GM12878 (cell line): ENCODE results near the gene ARL15. TPM values are rescaled to one million over a fixed set of nuclear protein-coding genes. Genes with fewer than 3 reads are reported as not detected.

Experiments
- ATAC-seq: fragments of 200-7000 bp; cut with Tn5 transposase; 3 replicates; pipeline ENCODE4 v1.9.1; 2020; ENCODE audit warnings: mild to moderate bottlenecking, moderate library complexity
- BruUV-seq: library from RNA; stranded (reverse); fragments of 400-500 nt; replicated peaks from 2 replicates; lab custom pipeline; 2021; lab: Mats Ljungman, UMichigan
- CTCF ChIA-PET: fragments of 300-600 bp; sonication (Branson Sonifier 250); formaldehyde crosslinking; extraction: SDS; loops from one replicate; lab custom pipeline; 2021; ENCODE audit warnings: inconsistent platforms; lab: Yijun Ruan, JAX
- POLR2A ChIA-PET: fragments of 350-600 bp; formaldehyde crosslinking; extraction: SDS; loops from one replicate; lab custom pipeline; 2021; ENCODE audit warnings: inconsistent platforms; lab: Charles Lee
- RAD21 ChIA-PET: fragments of 300-600 bp; sonication (Branson Sonifier 250); formaldehyde crosslinking; loops from one replicate; lab custom pipeline; 2023; ENCODE audit warnings: antibody characterized with exemption; ENCODE audit not compliant: unreplicated experiment; lab: Charles Lee
- SMC1A ChIA-PET: fragments of 300-600 bp; sonication (Branson Sonifier 250); formaldehyde crosslinking; loops from one replicate; lab custom pipeline; 2023; ENCODE audit not compliant: unreplicated experiment, uncharacterized antibody; lab: Charles Lee
- DNase-seq: peaks from one replicate; pipeline ENCODE4 v3.0.0-alpha.2; 2011; ENCODE audit warnings: low read depth, low spot score
- FAIRE-seq: peaks from 3 replicates; lab custom pipeline; 2011; peaks lifted over from hg19 to GRCh38; lab: Jason Lieb, UNC
- H2AFZ ChIP-seq: 2 replicates; pipeline ENCODE4 v1.6.0; 2011; ENCODE audit warnings: low read depth, low read length, control low read depth; ENCODE audit not compliant: control insufficient read depth
- H3K27ac ChIP-seq: 2 replicates; pipeline ENCODE4 v1.5.1; 2011; ENCODE audit warnings: control low read depth; ENCODE audit not compliant: control insufficient read depth, insufficient read depth
- H3K27me3 ChIP-seq, 2 experiments: replicated peaks in 1 of 2; 2 replicates each; pipeline versions ENCODE4 v1.6.0 to v1.6.1; 2011; ENCODE audit warnings: low read length in 1 of 2; ENCODE audit not compliant: control insufficient read depth in 2 of 2, insufficient read depth in 2 of 2
- H3K36me3 ChIP-seq, 2 experiments: 2 replicates each; pipeline ENCODE4 v1.5.1; 2011; ENCODE audit warnings: low read length in 1 of 2; ENCODE audit not compliant: control insufficient read depth in 2 of 2, insufficient read depth in 2 of 2
- H3K4me1 ChIP-seq: 2 replicates; pipeline ENCODE4 v1.6.1; 2011; ENCODE audit warnings: mild to moderate bottlenecking, low read length, moderate library complexity, mixed read lengths; ENCODE audit not compliant: control insufficient read depth, insufficient read depth
- H3K4me2 ChIP-seq: 2 replicates; pipeline ENCODE4 v1.6.0; 2011; ENCODE audit warnings: control low read depth; ENCODE audit not compliant: control insufficient read depth, insufficient read depth
- H3K4me3 ChIP-seq: fragments of 200-600 bp; sonication (generic); 2 replicates; pipeline ENCODE4 v1.5.1; 2016
- H3K79me2 ChIP-seq: 2 replicates; pipeline ENCODE4 v1.6.0; 2011; ENCODE audit warnings: low read length; ENCODE audit not compliant: control insufficient read depth, insufficient read depth
- H3K9ac ChIP-seq: 2 replicates; pipeline ENCODE4 v1.8.0; 2011; ENCODE audit warnings: low read length, control low read depth, mixed read lengths; ENCODE audit not compliant: control insufficient read depth, insufficient read depth
- H3K9me3 ChIP-seq: replicated peaks from 3 replicates; pipeline ENCODE4 v1.5.1; 2011; ENCODE audit warnings: mild to moderate bottlenecking, low read length; ENCODE audit not compliant: control insufficient read depth, insufficient read depth
- H4K20me1 ChIP-seq: 2 replicates; pipeline ENCODE4 v1.6.0; 2011; ENCODE audit not compliant: control insufficient read depth, insufficient read depth
- DPF2 ChIP-seq: fragments of 450-650 bp; IDR thresholded peaks from 2 replicates; pipeline ENCODE4 v1.6.1; 2017; ENCODE audit warnings: mild to moderate bottlenecking
- FOXM1 ChIP-seq: IDR thresholded peaks from 2 replicates; pipeline ENCODE4 v1.6.1; 2012; ENCODE audit warnings: low read depth, mild to moderate bottlenecking, inconsistent platforms, low read length, moderate library complexity
- GABPA ChIP-seq: IDR thresholded peaks from 2 replicates; pipeline ENCODE4 v1.6.1; 2014; ENCODE audit warnings: antibody characterized with exemption, low read depth, mild to moderate bottlenecking, inconsistent platforms
- LARP7 ChIP-seq: fragments of 450-650 bp; IDR thresholded peaks from 2 replicates; pipeline ENCODE4 v1.6.1; 2017; ENCODE audit warnings: mild to moderate bottlenecking
- MTA2 ChIP-seq: fragments of 450-650 bp; IDR thresholded peaks from 2 replicates; pipeline ENCODE4 v1.6.1; 2016; ENCODE audit warnings: low read depth, mild to moderate bottlenecking, moderate library complexity
- MYB ChIP-seq: fragments of 150-350 bp; IDR thresholded peaks from 2 replicates; pipeline ENCODE4 v1.6.1; 2014; ENCODE audit warnings: mild to moderate bottlenecking, low read depth, low read length, borderline replicate concordance
- NBN ChIP-seq: fragments of 450-650 bp; IDR thresholded peaks from 2 replicates; pipeline ENCODE4 v1.6.1; 2016
- POLR2AphosphoS5 ChIP-seq: IDR thresholded peaks from 2 replicates; pipeline ENCODE4 v1.6.1; 2011; ENCODE audit warnings: mild to moderate bottlenecking, low read length, inconsistent platforms
- SIN3A ChIP-seq: IDR thresholded peaks from 2 replicates; pipeline ENCODE4 v1.6.1; 2012; ENCODE audit warnings: low read depth, low read length, improper control_type of control experiment
- SPI1 ChIP-seq: IDR thresholded peaks from 2 replicates; pipeline ENCODE4 v1.6.1; 2011; ENCODE audit warnings: low read depth, mild to moderate bottlenecking, low read length, moderate library complexity, borderline replicate concordance; ENCODE audit not compliant: insufficient read depth
- SUPT20H ChIP-seq: IDR thresholded peaks from 2 replicates; pipeline ENCODE4 v1.6.1; 2011; ENCODE audit warnings: low read depth, mild to moderate bottlenecking, low read length, moderate library complexity, borderline replicate concordance; ENCODE audit not compliant: control insufficient read depth
- TAF1 ChIP-seq: IDR thresholded peaks from 2 replicates; pipeline ENCODE4 v1.6.1; 2011; ENCODE audit warnings: mild to moderate bottlenecking, low read depth, low read length, borderline replicate concordance
- TARDBP ChIP-seq: IDR thresholded peaks from 2 replicates; pipeline ENCODE4 v1.6.1; 2016; ENCODE audit warnings: borderline replicate concordance
- YY1 ChIP-seq: IDR thresholded peaks from 2 replicates; pipeline ENCODE4 v1.6.1; 2011; ENCODE audit warnings: low read depth, mild to moderate bottlenecking, low read length
- ZNF622 ChIP-seq: fragments of 450-650 bp; IDR thresholded peaks from 2 replicates; pipeline ENCODE4 v1.6.1; 2017; ENCODE audit warnings: mild to moderate bottlenecking, inconsistent platforms
- WGBS: methylation state at CpG from one replicate; pipeline ENCODE4 v1.1.6; 2016; ENCODE audit warnings: low lambda C conversion rate; ENCODE audit not compliant: insufficient replicate concordance, insufficient coverage; ENCODE audit errors: missing lambda C conversion rate; 5-methylcytosine and 5-hydroxymethylcytosine counted together
- in situ Hi-C: fragments of 300-500 bp; cut with MboI; formaldehyde crosslinking; loops from 9 replicates; pipeline ENCODE4 v1.14.3; 2018; ENCODE audit warnings: mixed read lengths
- intact Hi-C: fragments of 100-400 bp; cut with micrococcal nuclease; formaldehyde crosslinking; loops from one replicate; pipeline ENCODE4 v1.14.2; 2022; ENCODE audit not compliant: unreplicated experiment
- polyA plus RNA-seq, 11 experiments: library from polyadenylated mRNA; depleted of rRNA in 4 of 11; unstranded in 6 of 11; stranded (reverse) in 5 of 11; fragments of >200 nt; fragmentation: Nextera tagmentation in 4 of 11; fragmentation: Illumina TruSeq in 1 of 11; extraction: Ambion mirVana in 4 of 11; extraction: Trizol in 1 of 11; gene quantifications; 1 replicate in 1 of 11; 2 replicates in 10 of 11; pipeline versions ENCODE4 v1.2.1 to v1.2.3, GENCODE V29; 2011 to 2016; ENCODE audit warnings: inconsistent platforms in 2 of 11, missing spikeins in 2 of 11, low read depth in 1 of 11
- total RNA-seq, 4 experiments: library from RNA; depleted of rRNA in 3 of 4; stranded (reverse); fragments of >200 nt in 3 of 4; fragmentation: Illumina TruSeq in 1 of 4; extraction: Trizol in 1 of 4; gene quantifications; 2 replicates each; pipeline versions ENCODE4 v1.2.1 to v1.2.3, GENCODE V29; 2013 to 2021
- TF ChIP-seq, protein P1 (sequence below): IDR thresholded peaks from 2 replicates; pipeline ENCODE4 v1.6.1; 2012; ENCODE audit warnings: low read depth, low read length, improper control_type of control experiment

The ARL15 gene
- total and polyA plus RNA-seq, 10 of the 15 experiments (the other 5 are each of a cell fraction or from before 2014, with no cell fraction given) = 3.6 to 11.0 (median 7.7) TPM

- TF ChIP-seq SPI1 (no peak), NBN (no peak), FOXM1 (no peak), MYB (no peak), POLR2AphosphoS5 (no peak), TAF1 (no peak), TARDBP (no peak), MTA2 (no peak), SUPT20H (no peak), DPF2 (no peak), LARP7 (no peak)
Measured at GRCh38 chr5:54115735-54116403, 194.5 kb downstream of the ARL15 start (continued).

DNA sequence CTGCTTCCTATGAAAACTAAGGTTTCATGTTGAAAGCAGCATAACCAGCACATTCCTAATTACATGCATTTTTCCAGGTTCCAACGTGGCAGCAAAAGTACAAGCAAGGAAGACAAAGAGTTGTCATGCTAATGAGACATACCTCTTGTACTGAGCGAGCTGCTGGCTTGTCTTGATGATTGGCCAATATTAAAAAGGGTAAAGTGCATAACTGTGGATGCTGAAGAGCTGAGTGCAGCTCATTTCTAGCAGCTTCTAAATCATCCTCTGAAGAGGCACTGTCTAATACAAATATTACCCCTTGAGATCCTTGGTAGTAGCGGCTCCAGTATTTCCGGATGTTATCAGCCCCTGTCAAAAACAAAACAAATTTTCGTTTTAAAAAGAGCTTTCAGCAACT, 197.3 kb downstream of the ARL15 start:
- TF ChIP-seq YY1 (no peak), ZNF622 (no peak), GABPA (no peak), SIN3A (no peak)
- TF ChIP-seq, protein P1, sequence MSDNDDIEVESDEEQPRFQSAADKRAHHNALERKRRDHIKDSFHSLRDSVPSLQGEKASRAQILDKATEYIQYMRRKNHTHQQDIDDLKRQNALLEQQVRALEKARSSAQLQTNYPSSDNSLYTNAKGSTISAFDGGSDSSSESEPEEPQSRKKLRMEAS = no peak
- ATAC-seq = no peak
- CTCF ChIA-PET = interaction anchor here (0.7 to 1.6 kb wide), 2 partner anchors 55 to 656 kb away, joined by 3 read pairs; no protein-coding TSS in a partner anchor
- H3K4me2 ChIP-seq = no peak overlapping the region
- RAD21 ChIA-PET = no interaction called here
- 63% methylated on average over 5 of the region's 5 CpGs for WGBS
- H3K9me3 ChIP-seq = no peaks in the 10 kb centered on the region
- H2AFZ ChIP-seq = no peak overlapping the region
- H4K20me1 ChIP-seq = no peaks in the 10 kb centered on the region
- SMC1A ChIA-PET = interaction anchor here (0.8 to 2.0 kb wide), 3 partner anchors 11 to 32 kb away, joined by 3 to 8 read pairs (median 3); no protein-coding TSS in a partner anchor
- FAIRE-seq = no peak
- in situ Hi-C loops = no loop called here
- intact Hi-C loops = no loop called here
- POLR2A ChIA-PET = no interaction called here
- no peaks in the 10 kb centered on the region for H3K36me3 ChIP-seq
- no peak for DNase-seq
- H3K9ac ChIP-seq = no peak overlapping the region
- peaks cover 6% of the 10 kb centered on the region for H3K4me1 ChIP-seq
- no peak overlapping the region for H3K4me3 ChIP-seq
- H3K27me3 ChIP-seq = no peaks in the 10 kb centered on the region
- H3K79me2 ChIP-seq = no peaks in the 10 kb centered on the region
- BruUV-seq = no TSS peak
- H3K27ac ChIP-seq = no peak overlapping the region
